IMR-90 (cell line): ENCODE data around the gene SMARCC2. TPM values are rescaled to one million over a fixed set of nuclear protein-coding genes. Genes with fewer than 3 reads are reported as not detected.
A peak's percentile ranks its signal among the peaks of the same experiment; 100 is the strongest.

Experiments used
- ATAC-seq: fragments of 200-7000 bp; cut with Tn5 transposase; 2 replicates; pipeline ENCODE4 v1.9.1; 2020; ENCODE audit warnings: low read depth, mild to moderate bottlenecking, moderate library complexity
- BruUV-seq: library from RNA; stranded (reverse); fragments of 400-500 nt; replicated peaks from 2 replicates; lab custom pipeline; 2021; lab: Mats Ljungman, UMichigan
- CTCF ChIA-PET: fragments of 300-600 bp; formaldehyde crosslinking; extraction: SDS; loops from one replicate; lab custom pipeline; 2021; ENCODE audit warnings: antibody characterized with exemption; lab: Yijun Ruan, JAX
- POLR2A ChIA-PET: fragments of 300-600 bp; sonication (Branson Sonifier 250); formaldehyde crosslinking; loops from one replicate; lab custom pipeline; 2022; ENCODE audit warnings: antibody characterized with exemption; ENCODE audit not compliant: unreplicated experiment; lab: Charles Lee
- DNase-seq: peaks from one replicate; pipeline ENCODE4 v3.0.0; 2013
- H2AFZ ChIP-seq: replicated peaks from 2 replicates; pipeline ENCODE3; 2013; ENCODE audit warnings: low read length, mild to moderate bottlenecking; ENCODE audit not compliant: poor library complexity
- H2AK5ac ChIP-seq: 2 replicates; pipeline ENCODE4 v1.6.1; 2013; ENCODE audit warnings: low read depth, low read length, inconsistent platforms
- H2AK9ac ChIP-seq: replicated peaks from 2 replicates; pipeline ENCODE3; 2013; ENCODE audit warnings: mild to moderate bottlenecking, low read depth, low read length, moderate library complexity; ENCODE audit not compliant: poor library complexity
- H2BK120ac ChIP-seq: 2 replicates; pipeline ENCODE4 v1.6.1; 2013; ENCODE audit warnings: low read depth, low read length, inconsistent platforms
- H2BK15ac ChIP-seq: 3 replicates; pipeline ENCODE4 v1.6.1; 2013; ENCODE audit warnings: low read depth, low read length, inconsistent platforms
- H2BK20ac ChIP-seq: 2 replicates; pipeline ENCODE4 v1.6.1; 2013; ENCODE audit warnings: low read depth, mild to moderate bottlenecking, inconsistent platforms, low read length, moderate library complexity
- H2BK5ac ChIP-seq: 2 replicates; pipeline ENCODE4 v1.6.1; 2013; ENCODE audit warnings: mild to moderate bottlenecking, low read depth, low read length, inconsistent platforms; ENCODE audit not compliant: poor library complexity, severe bottlenecking
- H3K14ac ChIP-seq: replicated peaks from 2 replicates; pipeline ENCODE4 v1.6.1; 2013; ENCODE audit warnings: low read depth, low read length, inconsistent platforms
- H3K18ac ChIP-seq: 2 replicates; pipeline ENCODE4 v1.6.1; 2013; ENCODE audit warnings: low read depth, low read length, control low read depth
- H3K23ac ChIP-seq: 2 replicates; pipeline ENCODE4 v1.6.1; 2013; ENCODE audit warnings: low read depth, low read length, inconsistent platforms
- H3K27ac ChIP-seq: 2 replicates; pipeline ENCODE4 v1.5.1; 2013; ENCODE audit warnings: mild to moderate bottlenecking, control low read depth, low read length; ENCODE audit not compliant: insufficient read depth
- H3K27me3 ChIP-seq: 2 replicates; pipeline ENCODE4 v1.6.1; 2013; ENCODE audit warnings: low read length; ENCODE audit not compliant: control insufficient read depth, insufficient read depth
- H3K36me3 ChIP-seq: 2 replicates; pipeline ENCODE4 v1.6.1; 2013; ENCODE audit warnings: low read length, mixed read lengths; ENCODE audit not compliant: control insufficient read depth, insufficient read depth
- H3K4ac ChIP-seq: 2 replicates; pipeline ENCODE4 v1.6.1; 2013; ENCODE audit warnings: low read depth, low read length, inconsistent platforms
- H3K4me1 ChIP-seq: 2 replicates; pipeline ENCODE4 v1.6.1; 2013; ENCODE audit warnings: low read length, mixed read lengths; ENCODE audit not compliant: control insufficient read depth, insufficient read depth
- H3K4me2 ChIP-seq: 2 replicates; pipeline ENCODE4 v1.6.1; 2013; ENCODE audit warnings: low read depth, mild to moderate bottlenecking, control low read depth, low read length, moderate library complexity
- H3K4me3 ChIP-seq: 2 replicates; pipeline ENCODE4 v1.5.1; 2013; ENCODE audit warnings: low read depth, mild to moderate bottlenecking, control low read depth, low read length, moderate library complexity; ENCODE audit not compliant: insufficient read depth
- H3K56ac ChIP-seq: 2 replicates; pipeline ENCODE4 v1.6.1; 2013; ENCODE audit warnings: low read length, inconsistent platforms; ENCODE audit not compliant: insufficient read depth; ENCODE audit errors: extremely low read depth
- H3K79me1 ChIP-seq, 2 experiments: 2 replicates each; pipeline ENCODE4 v1.6.1; 2013; ENCODE audit warnings: low read length in 2 of 2, inconsistent platforms in 1 of 2, low read depth in 1 of 2
- H3K9ac ChIP-seq: 2 replicates; pipeline ENCODE4 v1.6.1; 2013; ENCODE audit warnings: low read depth, low read length, control low read depth
- H3K9me1 ChIP-seq: 2 replicates; pipeline ENCODE4 v1.6.1; 2013; ENCODE audit warnings: low read length, inconsistent platforms; ENCODE audit not compliant: insufficient read depth
- H3K9me3 ChIP-seq: 2 replicates; pipeline ENCODE4 v1.6.1; 2013; ENCODE audit warnings: low read length; ENCODE audit not compliant: control insufficient read depth, insufficient read depth
- H4K20me1 ChIP-seq: 2 replicates; pipeline ENCODE4 v1.6.1; 2013; ENCODE audit warnings: low read length, inconsistent platforms; ENCODE audit not compliant: insufficient read depth
- H4K5ac ChIP-seq: 2 replicates; pipeline ENCODE4 v1.6.1; 2013; ENCODE audit warnings: mild to moderate bottlenecking, low read depth, low read length, control low read depth
- H4K8ac ChIP-seq, 2 experiments: 2 replicates each; pipeline ENCODE4 v1.6.1; 2013; ENCODE audit warnings: low read depth in 2 of 2, low read length in 2 of 2, control low read depth in 1 of 2, inconsistent platforms in 1 of 2
- H4K91ac ChIP-seq: 2 replicates; pipeline ENCODE4 v1.6.1; 2013; ENCODE audit warnings: low read depth, low read length, inconsistent platforms; ENCODE audit not compliant: insufficient read depth
- BHLHE40 ChIP-seq: fragments of 150-350 bp; IDR thresholded peaks from 2 replicates; pipeline ENCODE4 v1.6.1; 2016; ENCODE audit warnings: mild to moderate bottlenecking, low read depth, low read length
- CEBPB ChIP-seq: IDR thresholded peaks from 2 replicates; pipeline ENCODE4 v1.6.1; 2012; ENCODE audit warnings: low read depth, low read length, improper control_type of control experiment
- CHD1 ChIP-seq: IDR thresholded peaks from 2 replicates; pipeline ENCODE4 v1.6.1; 2012; ENCODE audit warnings: low read depth, low read length, improper control_type of control experiment
- MAFK ChIP-seq: IDR thresholded peaks from 2 replicates; pipeline ENCODE4 v1.6.1; 2012; ENCODE audit warnings: low read depth, low read length, improper control_type of control experiment
- MAZ ChIP-seq: IDR thresholded peaks from 2 replicates; pipeline ENCODE4 v1.6.1; 2012; ENCODE audit warnings: low read depth, mild to moderate bottlenecking, low read length, improper control_type of control experiment, moderate library complexity, borderline replicate concordance
- MXI1 ChIP-seq: IDR thresholded peaks from 2 replicates; pipeline ENCODE4 v1.6.1; 2012; ENCODE audit warnings: low read depth, mild to moderate bottlenecking, low read length, moderate library complexity, borderline replicate concordance
- NFE2L2 ChIP-seq: fragments of 150-350 bp; IDR thresholded peaks from 2 replicates; pipeline ENCODE4 v1.6.1; 2016; ENCODE audit warnings: low read depth, mild to moderate bottlenecking, low read length
- RAD21 ChIP-seq: IDR thresholded peaks from 2 replicates; pipeline ENCODE4 v1.6.1; 2012; ENCODE audit warnings: low read length, improper control_type of control experiment
- RCOR1 ChIP-seq: IDR thresholded peaks from 2 replicates; pipeline ENCODE4 v1.6.1; 2012; ENCODE audit warnings: mild to moderate bottlenecking, low read length, improper control_type of control experiment; ENCODE audit not compliant: insufficient replicate concordance
- RFX5 ChIP-seq: IDR thresholded peaks from 2 replicates; pipeline ENCODE4 v1.8.0; 2012; ENCODE audit warnings: low read depth, mild to moderate bottlenecking, low read length, moderate library complexity
- SMC3 ChIP-seq: fragments of 150-350 bp; IDR thresholded peaks from 2 replicates; pipeline ENCODE4 v1.6.1; 2016; ENCODE audit warnings: low read depth, mild to moderate bottlenecking, antibody characterized with exemption, low read length, moderate library complexity
- WGBS, 2 experiments: methylation state at CpG; one replicate each; pipeline versions ENCODE4 v1.1.5 to v1.1.7; 2013; ENCODE audit warnings: missing lambda C conversion rate in 2 of 2; ENCODE audit not compliant: insufficient read length in 1 of 2; ENCODE audit errors: extremely low coverage in 2 of 2; 5-methylcytosine and 5-hydroxymethylcytosine counted together
- dilution Hi-C: fragments of 300-500 bp; cut with HindIII; formaldehyde crosslinking; loops from one replicate; pipeline ENCODE4 v1.14.3; 2018; ENCODE audit warnings: low sequenced_read_pairs; ENCODE audit not compliant: unreplicated experiment
- in situ Hi-C: fragments of 300-500 bp; cut with MboI; formaldehyde crosslinking; loops from 3 replicates; pipeline ENCODE4 v1.14.3; 2019; ENCODE audit warnings: low sequenced_read_pairs, inconsistent platforms, mixed read lengths
- intact Hi-C: fragments of 100-400 bp; cut with micrococcal nuclease; formaldehyde crosslinking; loops from 2 replicates; pipeline ENCODE4 v1.10.0; 2022
- polyA plus RNA-seq, 3 experiments: library from polyadenylated mRNA; depleted of rRNA; stranded (reverse); fragments of >200 nt; gene quantifications; 2 replicates each; pipeline ENCODE4 v1.2.3, GENCODE V29; 2012; ENCODE audit warnings: low replicate concordance in 1 of 3
- total RNA-seq: library from RNA; depleted of rRNA; stranded (reverse); fragments of >200 nt; gene quantifications from 2 replicates; pipeline ENCODE4 v1.2.3, GENCODE V29; 2012
- TF ChIP-seq, protein P1 (sequence below): conservative IDR thresholded peaks from 2 replicates; pipeline ENCODE4 v1.5.1; 2012; ENCODE audit warnings: mild to moderate bottlenecking, low read depth, low read length, improper control_type of control experiment
- TF ChIP-seq, protein P2 (sequence below): fragments of 150-350 bp; IDR thresholded peaks from 2 replicates; pipeline ENCODE4 v1.6.1; 2017; ENCODE audit warnings: mild to moderate bottlenecking, antibody characterized with exemption, low read length, low read depth

SMARCC2 gene
- total and polyA plus RNA-seq, 2 of the 4 experiments (the other 2 are of a cell fraction): 42.3 to 43.8 TPM

DNA sequence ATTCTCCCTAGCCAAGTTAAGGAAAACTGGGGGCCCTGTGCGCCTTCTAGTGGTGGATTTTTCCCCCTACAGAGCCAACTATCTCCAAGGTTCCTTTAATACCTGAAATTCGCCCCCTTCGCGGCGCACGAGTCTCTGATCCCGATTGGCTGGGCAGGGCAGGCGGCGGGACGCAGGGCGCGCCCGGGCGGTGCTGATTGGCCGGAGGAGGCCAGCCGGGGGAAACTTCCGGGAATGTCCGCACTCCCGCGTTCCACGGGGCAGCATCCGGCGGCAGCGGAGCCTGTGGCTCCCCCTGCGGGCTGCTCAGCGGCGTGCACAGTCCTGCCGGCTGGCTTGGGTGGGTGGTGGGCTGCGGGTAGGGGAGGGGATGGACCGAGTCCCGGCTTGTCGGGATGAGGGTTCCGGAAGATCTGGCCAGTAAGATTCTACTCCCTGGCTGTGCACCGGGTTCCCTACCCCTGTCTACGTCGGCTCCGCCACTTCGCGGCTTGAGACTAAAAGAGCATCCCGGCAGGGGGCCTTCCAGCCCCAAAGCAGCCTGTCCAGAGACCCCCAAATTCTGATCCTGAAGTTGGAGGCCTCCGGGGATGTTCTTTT is 34.9 kb upstream of the SMARCC2 start, which contains the start of gene NABP2:
Gene NABP2, plus strand, starts transcription at position 241 of the 600 bp plus-strand sequence. CDS start 515 bp downstream, outside the sequence.
- dilution Hi-C loops (no loop called here), intact Hi-C loops (loop anchor here (1.0 kb wide), 3 partner anchors 27 to 105 kb away; no protein-coding TSS in a partner anchor), in situ Hi-C loops (no loop called here)
- H3K23ac ChIP-seq: peak within 1 kb of the TSS; percentile 88
- no peaks in the 10 kb centered on the region for H3K27me3 ChIP-seq
- ATAC-seq (peak; percentile 76), DNase-seq (peak; percentile 96)
- WGBS, 2 experiments: no CpG with 5 or more reads among the region's 41 CpGs
- peak within 1 kb of the TSS; percentile 87 for H3K14ac ChIP-seq
- peak within 1 kb of the TSS; percentile 88 for H2AK5ac ChIP-seq
- peak within 1 kb of the TSS; percentile 92 for H3K4ac ChIP-seq
- H4K8ac ChIP-seq: peak within 1 kb of the TSS; percentile 90 to 94
- H4K91ac ChIP-seq: peak within 1 kb of the TSS; percentile 87
- POLR2A ChIA-PET: no interaction called here
- peak within 1 kb of the TSS; percentile 73 for H3K56ac ChIP-seq
- peak within 1 kb of the TSS; percentile 92 for H2AFZ ChIP-seq
- peak within 1 kb of the TSS; percentile 88 for H2AK9ac ChIP-seq
- CTCF ChIA-PET: no interaction called here
- no TSS peak for BruUV-seq
- H3K18ac ChIP-seq: peak within 1 kb of the TSS; percentile 7; the same call in 1 of the 2 replicates
- peak within 1 kb of the TSS; percentile 27; the same call in 1 of the 2 replicates for H2BK20ac ChIP-seq
- peaks cover 4% of the 10 kb centered on the region; the same call in 1 of the 2 replicates for H3K4me1 ChIP-seq
- peaks cover 19 to 41% of the 10 kb centered on the region in 2 experiments for H3K79me1 ChIP-seq
- peak within 1 kb of the TSS; percentile 63 for H3K4me3 ChIP-seq
- H2BK15ac ChIP-seq: peak within 1 kb of the TSS; percentile 63; the same call in 2 of the 3 replicates
- no peak; the same call in none of the 2 replicates for TF ChIP-seq RAD21
- TF ChIP-seq CHD1: no peak
- TF ChIP-seq RFX5: 0 out of 2 replicates have a peak, but pooled peaks have one; percentile 51
- TF ChIP-seq, protein P1, sequence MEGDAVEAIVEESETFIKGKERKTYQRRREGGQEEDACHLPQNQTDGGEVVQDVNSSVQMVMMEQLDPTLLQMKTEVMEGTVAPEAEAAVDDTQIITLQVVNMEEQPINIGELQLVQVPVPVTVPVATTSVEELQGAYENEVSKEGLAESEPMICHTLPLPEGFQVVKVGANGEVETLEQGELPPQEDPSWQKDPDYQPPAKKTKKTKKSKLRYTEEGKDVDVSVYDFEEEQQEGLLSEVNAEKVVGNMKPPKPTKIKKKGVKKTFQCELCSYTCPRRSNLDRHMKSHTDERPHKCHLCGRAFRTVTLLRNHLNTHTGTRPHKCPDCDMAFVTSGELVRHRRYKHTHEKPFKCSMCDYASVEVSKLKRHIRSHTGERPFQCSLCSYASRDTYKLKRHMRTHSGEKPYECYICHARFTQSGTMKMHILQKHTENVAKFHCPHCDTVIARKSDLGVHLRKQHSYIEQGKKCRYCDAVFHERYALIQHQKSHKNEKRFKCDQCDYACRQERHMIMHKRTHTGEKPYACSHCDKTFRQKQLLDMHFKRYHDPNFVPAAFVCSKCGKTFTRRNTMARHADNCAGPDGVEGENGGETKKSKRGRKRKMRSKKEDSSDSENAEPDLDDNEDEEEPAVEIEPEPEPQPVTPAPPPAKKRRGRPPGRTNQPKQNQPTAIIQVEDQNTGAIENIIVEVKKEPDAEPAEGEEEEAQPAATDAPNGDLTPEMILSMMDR: peak; percentile 74
- peak; percentile 51 for TF ChIP-seq MAZ
- TF ChIP-seq, protein P2, sequence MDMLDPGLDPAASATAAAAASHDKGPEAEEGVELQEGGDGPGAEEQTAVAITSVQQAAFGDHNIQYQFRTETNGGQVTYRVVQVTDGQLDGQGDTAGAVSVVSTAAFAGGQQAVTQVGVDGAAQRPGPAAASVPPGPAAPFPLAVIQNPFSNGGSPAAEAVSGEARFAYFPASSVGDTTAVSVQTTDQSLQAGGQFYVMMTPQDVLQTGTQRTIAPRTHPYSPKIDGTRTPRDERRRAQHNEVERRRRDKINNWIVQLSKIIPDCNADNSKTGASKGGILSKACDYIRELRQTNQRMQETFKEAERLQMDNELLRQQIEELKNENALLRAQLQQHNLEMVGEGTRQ: peak; percentile 81
- TF ChIP-seq RCOR1: no peak
- no peak for TF ChIP-seq MAFK
- peak; percentile 67; the same call in 1 of the 2 replicates for TF ChIP-seq MXI1
- no peak for TF ChIP-seq CEBPB
- peak; percentile 67 for TF ChIP-seq SMC3
- TF ChIP-seq BHLHE40: peak; percentile 22; the same call in 1 of the 2 replicates
- no peak for TF ChIP-seq NFE2L2
- H3K36me3 ChIP-seq: peaks cover 6% of the 10 kb centered on the region; the same call in 1 of the 2 replicates
- peak within 1 kb of the TSS; percentile 79 for H3K9ac ChIP-seq
- no peaks in the 10 kb centered on the region for H4K20me1 ChIP-seq
- H4K5ac ChIP-seq: peak within 1 kb of the TSS; percentile 65
- H2BK120ac ChIP-seq: peak within 1 kb of the TSS; percentile 70; the same call in 1 of the 2 replicates
- peak within 1 kb of the TSS; percentile 98 for H3K4me2 ChIP-seq
- H3K9me3 ChIP-seq: no peaks in the 10 kb centered on the region
- H3K27ac ChIP-seq: peak within 1 kb of the TSS; percentile 73
- peak within 1 kb of the TSS; percentile 74 for H2BK5ac ChIP-seq
- peaks cover 13% of the 10 kb centered on the region for H3K9me1 ChIP-seq
